Omental fat pad (tissue), 4 donors: ENCODE data around the gene DNAH3. TPM values are rescaled to one million over a fixed set of nuclear protein-coding genes. Genes with fewer than 3 reads are reported as not detected.
"Not testable (repeated sequence)": the region's sequence is repeated elsewhere in the genome, so short reads cannot be mapped to it uniquely, and the experiment has no call there.

Source experiments
- ATAC-seq: fragments of 150-250 bp; one replicate; pipeline ENCODE4 v1.9.1; 2016; ENCODE audit warnings: mild to moderate bottlenecking, moderate library complexity; ENCODE audit not compliant: low FRiP score
- DNase-seq: peaks from one replicate; pipeline ENCODE4 v3.0.0-alpha.2; 2019; ENCODE audit warnings: low spot score
- CTCF ChIP-seq, 3 donors: fragments of 450-650 bp; IDR thresholded peaks; one replicate each; pipeline ENCODE4 v1.5.1; 2016 to 2017; ENCODE audit warnings: antibody characterized with exemption in 3 of 3, mild to moderate bottlenecking in 3 of 3, moderate library complexity in 2 of 3
- total RNA-seq, 4 donors: library from RNA; depleted of rRNA; stranded (reverse); fragments of >200 nt; gene quantifications; one replicate each; pipeline ENCODE4 v1.1.0, GENCODE V29; 2016

The DNAH3 gene
- total RNA-seq, 4 donors from 2014 or later: 0.12 TPM; not detected in 3

GRCh38 chr16:21183995-21184394 is 33.3 kb upstream of the DNAH3 start:
- TF ChIP-seq CTCF (IDR thresholded peaks at IDR 0.05): no peak
- no peak for ATAC-seq
- DNase-seq: no peak

GRCh38 chr16:21179983-21180365 is 29.3 kb upstream of the DNAH3 start:
- no peak for TF ChIP-seq CTCF (IDR thresholded peaks at IDR 0.05)
- DNase-seq (no peak), ATAC-seq (no peak)

- TF ChIP-seq CTCF (IDR thresholded peaks at IDR 0.05): no peak
- ATAC-seq: no peak
- DNase-seq: no peak
Measured at GRCh38 chr16:21179126-21179982, 28.7 kb upstream of the DNAH3 start.

GRCh38 chr16:21175397-21175796 is 24.8 kb upstream of the DNAH3 start:
- ATAC-seq (no peak), DNase-seq (no peak)
- TF ChIP-seq CTCF (IDR thresholded peaks at IDR 0.05): no peak

- no peak for TF ChIP-seq CTCF (IDR thresholded peaks at IDR 0.05)
- ATAC-seq (no peak), DNase-seq (no peak)
Measured at GRCh38 chr16:21172650-21173049, 22.0 kb upstream of the DNAH3 start.

- not testable (repeated sequence) for ATAC-seq, DNase-seq
Measured at GRCh38 chr16:21170116-21170515, 19.5 kb upstream of the DNAH3 start.

GRCh38 chr16:21169249-21169981 is 18.8 kb upstream of the DNAH3 start:
- ATAC-seq (no peak), DNase-seq (no peak)
- no peak for TF ChIP-seq CTCF (IDR thresholded peaks at IDR 0.05)
